Daoy (cell line): ENCODE data around the gene NOX4. TPM values are rescaled to one million over a fixed set of nuclear protein-coding genes. Genes with fewer than 3 reads are reported as not detected.
"Not testable (repeated sequence)": the region's sequence is repeated elsewhere in the genome, so short reads cannot be mapped to it uniquely, and the experiment has no call there.

ENCODE experiments used
- DNase-seq: peaks from one replicate; pipeline ENCODE4 v3.0.0-alpha.2; 2015; ENCODE audit warnings: low read depth
- total RNA-seq: library from RNA; depleted of rRNA; stranded (reverse); fragments of >200 nt; shearing (Covaris generic); gene quantifications from 2 replicates; pipeline ENCODE4 v1.2.3, GENCODE V29; 2014

The NOX4 gene
- total RNA-seq, 1 experiment from 2014 or later: 2.7 TPM

- DNase-seq: no peak
Observed at GRCh38 chr11:89458716-89459115, 32.5 kb downstream of the NOX4 start.

GRCh38 chr11:89457190-89457589 is 34.0 kb downstream of the NOX4 start:
- no peak for DNase-seq

- no peak for DNase-seq
Observed at GRCh38 chr11:89456681-89457080, 34.5 kb downstream of the NOX4 start.

- DNase-seq: peak; percentile 8
Observed at GRCh38 chr11:89452780-89453179, 38.4 kb downstream of the NOX4 start.

GRCh38 chr11:89447845-89448244 is 43.3 kb downstream of the NOX4 start:
- DNase-seq: no peak

- no peak for DNase-seq
Observed at GRCh38 chr11:89443361-89444322, 47.5 kb downstream of the NOX4 start.

- no peak for DNase-seq
Observed at GRCh38 chr11:89442801-89443200, 48.4 kb downstream of the NOX4 start.

- DNase-seq: no peak
Observed at GRCh38 chr11:89441606-89442005, 49.6 kb downstream of the NOX4 start.

- no peak for DNase-seq
Observed at GRCh38 chr11:89437317-89437716, 53.9 kb downstream of the NOX4 start.

GRCh38 chr11:89436071-89436470 is 55.1 kb downstream of the NOX4 start:
- no peak for DNase-seq

GRCh38 chr11:89433278-89433677 is 57.9 kb downstream of the NOX4 start:
- DNase-seq: no peak

GRCh38 chr11:89432182-89432581 is 59.0 kb downstream of the NOX4 start:
- not testable (repeated sequence) for DNase-seq

- DNase-seq: not testable (repeated sequence)
Observed at GRCh38 chr11:89426501-89426900, 64.7 kb downstream of the NOX4 start.

GRCh38 chr11:89421718-89422117 is 69.5 kb downstream of the NOX4 start:
- DNase-seq: no peak

GRCh38 chr11:89420981-89421380 is 70.2 kb downstream of the NOX4 start:
- DNase-seq: no peak

- no peak for DNase-seq
Observed at GRCh38 chr11:89416961-89417360, 74.2 kb downstream of the NOX4 start.

GRCh38 chr11:89411112-89411511 is 80.1 kb downstream of the NOX4 start:
- DNase-seq: not testable (repeated sequence)

GRCh38 chr11:89410666-89411065 is 80.5 kb downstream of the NOX4 start:
- not testable (repeated sequence) for DNase-seq

- DNase-seq: not testable (repeated sequence)
Observed at GRCh38 chr11:89408441-89408840, 82.7 kb downstream of the NOX4 start.

GRCh38 chr11:89405629-89406028 is 85.5 kb downstream of the NOX4 start:
- DNase-seq: no peak

- not testable (repeated sequence) for DNase-seq
Observed at GRCh38 chr11:89391654-89392053, 99.5 kb downstream of the NOX4 start.

- not testable (repeated sequence) for DNase-seq
Observed at GRCh38 chr11:89387501-89387900, 103.7 kb downstream of the NOX4 start.

- not testable (repeated sequence) for DNase-seq
Observed at GRCh38 chr11:89382986-89383385, 108.2 kb downstream of the NOX4 start.
